ENCODE data around the gene HOXA9. TPM values are rescaled to one million over a fixed set of nuclear protein-coding genes. Genes with fewer than 3 reads are reported as not detected.

Gene HOXA9
- total RNA-seq, 1 experiment from 2014 or later = not detected

DNA sequence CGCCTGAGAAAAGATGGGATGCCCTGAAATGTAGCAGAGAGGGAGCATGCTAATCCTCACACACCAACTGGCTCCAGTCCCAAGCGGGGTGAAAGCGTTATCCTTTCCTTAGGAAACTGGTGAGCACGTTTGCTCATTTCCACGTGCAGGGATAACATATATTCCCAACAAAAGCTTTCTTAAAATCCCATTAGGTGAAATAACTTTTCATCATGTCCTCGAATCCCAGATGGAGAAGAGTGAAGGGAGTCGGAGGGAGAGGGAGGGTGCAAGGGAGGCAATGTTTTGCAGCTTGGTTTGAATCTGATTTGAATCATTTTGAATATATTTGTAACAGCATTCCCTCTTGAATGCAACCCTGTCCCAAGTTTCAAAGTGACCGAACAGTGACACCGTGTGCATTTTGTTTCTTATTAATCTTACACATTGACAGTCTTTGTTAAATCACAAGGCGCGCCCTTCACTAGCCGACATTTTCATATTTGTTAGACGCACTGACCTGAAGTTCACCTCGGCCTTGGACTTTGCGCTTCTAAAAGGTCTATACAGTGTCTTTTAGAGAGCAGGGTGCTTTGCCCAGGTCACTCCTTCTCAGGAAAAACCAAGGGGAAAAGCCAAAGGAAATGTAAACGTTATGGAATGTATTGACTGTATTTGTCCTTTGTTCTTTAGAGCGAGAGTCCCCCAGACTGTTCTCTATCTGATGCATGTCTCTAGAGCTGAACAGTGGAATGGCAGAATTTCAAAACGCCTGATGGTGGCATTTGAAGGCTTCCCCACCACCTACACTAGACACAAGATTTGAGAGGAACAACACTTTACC lies 31.7 kb downstream of the HOXA9 start:
- H3K4me3 ChIP-seq (ENCODE audit: insufficient read depth, low read depth, low read length) = no peak overlapping the region
- no peaks in the 10 kb centered on the region for H3K36me3 ChIP-seq (replicated peaks; ENCODE audit: control insufficient read depth, insufficient read depth, low read length)
- H3K27me3 ChIP-seq (ENCODE audit: control insufficient read depth, insufficient read depth, low read length) = peaks cover 98% of the 10 kb centered on the region
- DNase-seq = peak; percentile 30

DNA sequence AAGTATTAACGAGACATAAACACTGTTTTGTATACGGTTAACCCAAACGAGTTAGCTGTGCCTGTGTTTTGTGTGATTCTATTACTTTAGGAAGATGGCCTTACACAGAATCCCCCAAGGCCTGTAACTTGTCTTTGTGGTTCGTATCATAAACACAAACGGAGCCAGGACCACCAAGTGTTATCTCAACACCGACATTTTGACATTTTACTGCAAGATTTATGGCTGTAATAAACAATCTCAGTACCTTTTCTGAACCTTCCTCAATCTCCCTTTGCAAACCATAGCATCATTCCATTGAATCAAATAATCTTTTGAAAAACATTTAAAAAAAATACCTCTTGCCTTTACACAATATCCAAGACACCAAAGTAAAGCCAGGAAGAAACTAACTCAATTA lies 32.4 kb downstream of the HOXA9 start:
- DNase-seq = no peak
- Histone ChIP-seq H3K36me3 (replicated peaks; ENCODE audit: control insufficient read depth, insufficient read depth, low read length) (no peaks in the 10 kb centered on the region), H3K27me3 (ENCODE audit: control insufficient read depth, insufficient read depth, low read length) (peaks cover 98% of the 10 kb centered on the region), H3K4me3 (ENCODE audit: insufficient read depth, low read depth, low read length) (no peak overlapping the region)

DNA sequence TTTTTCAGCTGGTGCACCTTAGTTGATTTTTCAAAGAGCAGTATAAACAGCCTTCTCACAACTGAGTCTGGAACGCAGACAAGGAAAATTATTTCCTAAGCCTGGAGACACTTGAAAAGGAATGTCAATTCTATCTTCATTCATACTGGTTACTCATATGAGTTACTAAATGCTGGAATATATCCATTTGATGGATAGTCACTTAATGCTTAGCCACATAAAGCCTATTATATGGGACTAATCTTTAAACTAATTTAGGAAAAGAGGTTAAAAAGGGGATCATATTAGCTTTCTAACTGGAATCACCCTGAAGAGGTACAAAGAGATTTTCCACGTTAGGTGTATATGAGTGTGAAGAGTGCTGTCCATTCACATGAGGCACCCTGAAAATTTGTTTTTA lies 33.1 kb downstream of the HOXA9 start:
- Histone ChIP-seq H3K27me3 (ENCODE audit: control insufficient read depth, insufficient read depth, low read length) (peaks cover 98% of the 10 kb centered on the region), H3K4me3 (ENCODE audit: insufficient read depth, low read depth, low read length) (no peak overlapping the region), H3K36me3 (replicated peaks; ENCODE audit: control insufficient read depth, insufficient read depth, low read length) (no peaks in the 10 kb centered on the region)
- DNase-seq = no peak

DNA sequence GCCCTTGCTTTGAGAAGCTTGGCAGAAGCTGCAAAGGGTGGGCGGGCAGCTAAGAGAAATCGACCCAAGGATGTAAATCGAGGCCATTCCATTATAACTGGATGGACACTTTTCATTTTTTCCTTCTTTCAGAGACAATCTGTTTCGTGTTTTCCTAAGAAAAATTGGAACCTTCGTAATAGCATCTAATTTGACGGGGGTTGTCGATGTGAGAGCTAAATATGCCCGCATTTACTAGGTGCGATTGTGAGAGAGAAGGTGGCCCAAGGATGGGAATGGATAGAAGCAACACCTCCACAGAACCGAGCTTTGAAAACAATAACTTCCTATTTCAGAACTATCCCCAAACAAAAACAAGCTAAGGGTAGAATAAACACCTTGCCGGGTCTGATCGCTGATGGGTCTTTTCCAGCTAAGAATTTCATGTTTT lies 33.9 kb downstream of the HOXA9 start:
- H3K27me3 ChIP-seq (ENCODE audit: control insufficient read depth, insufficient read depth, low read length) = peaks cover 98% of the 10 kb centered on the region
- H3K36me3 ChIP-seq (replicated peaks; ENCODE audit: control insufficient read depth, insufficient read depth, low read length) = no peaks in the 10 kb centered on the region
- peak overlapping the region; percentile 47 for H3K4me3 ChIP-seq (ENCODE audit: insufficient read depth, low read depth, low read length)
- DNase-seq = peak; percentile 24

- H3K4me3 ChIP-seq (ENCODE audit: insufficient read depth, low read depth, low read length) = peak within 1 kb of the TSS; percentile 47
- H3K27me3 ChIP-seq (ENCODE audit: control insufficient read depth, insufficient read depth, low read length) = peaks cover 98% of the 10 kb centered on the region
- DNase-seq = peak; percentile 95
- no peaks in the 10 kb centered on the region for H3K36me3 ChIP-seq (replicated peaks; ENCODE audit: control insufficient read depth, insufficient read depth, low read length)
These were observed 34.6 kb downstream of the HOXA9 start, which contains the start of gene HOXA4 for GRCh38 chr7:27130540-27131389. Gene HOXA4, minus strand, starts transcription at chr7:27130757. Its CDS starts 24 bp downstream, at chr7:27130733.

GRCh38 chr7:27129729-27130539 lies 35.4 kb downstream of the HOXA9 start:
- Histone ChIP-seq H3K27me3 (ENCODE audit: control insufficient read depth, insufficient read depth, low read length) (peaks cover 98% of the 10 kb centered on the region), H3K36me3 (replicated peaks; ENCODE audit: control insufficient read depth, insufficient read depth, low read length) (no peaks in the 10 kb centered on the region), H3K4me3 (ENCODE audit: insufficient read depth, low read depth, low read length) (no peak overlapping the region)
- peak; percentile 84 for DNase-seq

GRCh38 chr7:27128776-27129728 lies 36.3 kb downstream of the HOXA9 start:
- Histone ChIP-seq H3K27me3 (ENCODE audit: control insufficient read depth, insufficient read depth, low read length) (peaks cover 98% of the 10 kb centered on the region), H3K4me3 (ENCODE audit: insufficient read depth, low read depth, low read length) (no peak overlapping the region), H3K36me3 (replicated peaks; ENCODE audit: control insufficient read depth, insufficient read depth, low read length) (no peaks in the 10 kb centered on the region)
- peak; percentile 22 for DNase-seq

DNA sequence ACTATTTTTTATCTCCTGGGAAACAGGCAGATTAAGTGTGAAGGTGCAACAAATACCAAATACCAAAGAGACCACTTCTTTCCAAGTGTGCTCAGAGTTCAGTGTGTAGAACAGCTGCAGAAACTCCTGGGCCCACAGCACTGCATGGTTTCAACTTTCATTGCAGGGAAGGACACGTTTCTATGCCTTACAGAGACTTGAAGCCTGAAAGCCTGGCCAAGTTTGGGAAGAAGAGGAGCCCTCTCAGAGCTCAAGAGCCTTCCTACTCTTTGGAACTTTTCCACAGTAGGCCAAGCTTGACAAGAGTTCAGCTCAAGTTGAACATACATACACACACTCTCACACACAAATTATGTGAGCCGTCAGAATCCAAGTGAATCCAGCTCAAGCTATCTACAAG lies 37.3 kb downstream of the HOXA9 start:
- peaks cover 98% of the 10 kb centered on the region for H3K27me3 ChIP-seq (ENCODE audit: control insufficient read depth, insufficient read depth, low read length)
- DNase-seq = no peak
- no peak overlapping the region for H3K4me3 ChIP-seq (ENCODE audit: insufficient read depth, low read depth, low read length)
- no peaks in the 10 kb centered on the region for H3K36me3 ChIP-seq (replicated peaks; ENCODE audit: control insufficient read depth, insufficient read depth, low read length)

DNA sequence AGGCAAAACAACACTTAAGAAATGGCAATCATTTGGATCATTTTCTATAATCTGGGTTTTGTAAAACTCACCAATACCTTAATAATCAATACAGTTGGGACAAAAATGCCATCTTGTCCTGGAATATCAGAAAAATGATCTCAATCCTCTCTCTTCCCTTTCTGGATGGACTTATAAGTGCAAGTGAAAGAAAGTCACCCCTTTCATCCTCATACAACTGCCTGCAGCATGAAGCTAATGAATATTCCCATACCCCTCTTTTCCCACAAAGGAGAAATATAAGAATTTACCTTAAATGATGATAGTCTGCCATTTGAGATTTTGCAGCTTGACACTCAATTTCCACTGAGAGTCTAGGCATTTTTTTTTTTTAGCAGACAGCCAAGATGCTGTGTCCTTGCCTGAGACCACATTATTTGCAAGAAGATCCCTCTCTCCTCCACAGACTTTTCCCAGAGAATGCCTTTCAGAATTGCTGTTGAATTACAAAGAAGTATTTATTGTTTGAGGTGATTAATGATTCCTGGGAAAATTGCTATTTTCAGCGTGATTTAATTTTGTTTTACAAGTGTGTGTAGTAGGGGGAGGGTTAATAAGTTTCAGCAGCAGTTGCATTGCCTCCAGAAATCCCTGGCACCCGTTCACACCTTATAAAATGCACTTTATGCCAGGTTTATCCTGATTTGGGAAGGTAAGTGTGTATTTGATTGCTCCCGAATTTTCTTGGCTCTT lies 38.6 kb downstream of the HOXA9 start:
- H3K36me3 ChIP-seq (replicated peaks; ENCODE audit: control insufficient read depth, insufficient read depth, low read length) = no peaks in the 10 kb centered on the region
- H3K4me3 ChIP-seq (ENCODE audit: insufficient read depth, low read depth, low read length) = no peak overlapping the region
- DNase-seq = no peak
- H3K27me3 ChIP-seq (ENCODE audit: control insufficient read depth, insufficient read depth, low read length) = peaks cover 98% of the 10 kb centered on the region

DNA sequence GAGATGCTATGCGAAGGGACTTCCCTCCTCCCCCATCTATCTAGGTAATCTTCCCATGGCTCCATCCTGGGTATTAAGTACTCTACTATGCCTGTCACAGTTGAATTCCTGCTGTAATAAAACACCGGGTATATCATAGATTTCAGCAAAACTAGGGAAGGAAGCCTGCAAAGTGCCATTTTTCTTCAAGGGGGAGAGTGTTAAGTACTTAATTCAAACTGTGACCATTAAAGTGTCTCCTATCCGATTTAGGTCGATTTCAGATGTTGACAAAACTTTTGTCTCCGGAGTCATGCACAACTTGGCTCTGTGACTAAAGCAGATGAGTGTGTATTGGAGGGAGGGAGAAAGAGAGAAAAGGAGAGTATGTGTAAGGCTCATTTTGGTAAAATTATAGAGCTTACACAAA lies 39.3 kb downstream of the HOXA9 start:
- Histone ChIP-seq H3K36me3 (replicated peaks; ENCODE audit: control insufficient read depth, insufficient read depth, low read length) (no peaks in the 10 kb centered on the region), H3K27me3 (ENCODE audit: control insufficient read depth, insufficient read depth, low read length) (peaks cover 98% of the 10 kb centered on the region), H3K4me3 (ENCODE audit: insufficient read depth, low read depth, low read length) (no peak overlapping the region)
- DNase-seq = no peak

DNA sequence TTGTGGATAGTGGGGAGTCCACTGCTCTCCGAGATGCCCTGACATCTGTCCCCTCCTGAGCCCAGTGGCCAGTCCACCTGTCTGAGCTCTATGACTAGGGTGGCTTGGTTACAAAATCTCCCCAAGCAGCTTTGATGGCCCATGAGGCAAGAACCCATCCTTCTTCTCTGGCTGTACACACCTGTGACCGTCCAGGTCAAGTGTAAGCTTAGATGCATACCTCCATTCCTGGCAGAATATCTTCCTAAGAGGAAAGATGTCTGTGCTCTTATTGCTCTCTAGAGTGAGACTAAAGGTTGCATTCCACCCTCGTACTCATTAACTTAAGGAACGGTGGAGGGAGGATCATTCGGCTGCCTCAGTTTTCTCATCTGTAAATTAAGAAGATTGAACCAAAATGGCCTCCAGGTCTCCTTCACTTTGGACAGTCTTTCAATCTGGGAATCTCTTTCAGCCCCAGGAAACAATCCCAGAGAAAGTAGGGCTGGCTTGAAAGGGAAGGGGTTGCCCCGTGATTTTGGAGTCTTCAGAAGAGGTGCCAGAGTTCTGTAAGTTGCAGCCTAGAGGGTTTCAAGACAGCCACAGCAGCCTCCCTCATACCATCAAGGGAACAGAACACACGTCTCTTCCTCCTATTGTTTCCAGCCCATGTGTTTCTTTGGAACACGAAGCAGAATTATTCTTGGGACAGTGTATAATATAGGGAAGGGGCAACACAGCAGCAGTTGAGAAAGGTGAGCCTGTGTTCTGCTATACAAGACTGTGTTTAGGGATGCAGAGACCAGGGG lies 40.2 kb downstream of the HOXA9 start:
- Histone ChIP-seq H3K27me3 (ENCODE audit: control insufficient read depth, insufficient read depth, low read length) (peaks cover 100% of the 10 kb centered on the region), H3K4me3 (ENCODE audit: insufficient read depth, low read depth, low read length) (no peak overlapping the region)
- peak; percentile 38 for DNase-seq

DNA sequence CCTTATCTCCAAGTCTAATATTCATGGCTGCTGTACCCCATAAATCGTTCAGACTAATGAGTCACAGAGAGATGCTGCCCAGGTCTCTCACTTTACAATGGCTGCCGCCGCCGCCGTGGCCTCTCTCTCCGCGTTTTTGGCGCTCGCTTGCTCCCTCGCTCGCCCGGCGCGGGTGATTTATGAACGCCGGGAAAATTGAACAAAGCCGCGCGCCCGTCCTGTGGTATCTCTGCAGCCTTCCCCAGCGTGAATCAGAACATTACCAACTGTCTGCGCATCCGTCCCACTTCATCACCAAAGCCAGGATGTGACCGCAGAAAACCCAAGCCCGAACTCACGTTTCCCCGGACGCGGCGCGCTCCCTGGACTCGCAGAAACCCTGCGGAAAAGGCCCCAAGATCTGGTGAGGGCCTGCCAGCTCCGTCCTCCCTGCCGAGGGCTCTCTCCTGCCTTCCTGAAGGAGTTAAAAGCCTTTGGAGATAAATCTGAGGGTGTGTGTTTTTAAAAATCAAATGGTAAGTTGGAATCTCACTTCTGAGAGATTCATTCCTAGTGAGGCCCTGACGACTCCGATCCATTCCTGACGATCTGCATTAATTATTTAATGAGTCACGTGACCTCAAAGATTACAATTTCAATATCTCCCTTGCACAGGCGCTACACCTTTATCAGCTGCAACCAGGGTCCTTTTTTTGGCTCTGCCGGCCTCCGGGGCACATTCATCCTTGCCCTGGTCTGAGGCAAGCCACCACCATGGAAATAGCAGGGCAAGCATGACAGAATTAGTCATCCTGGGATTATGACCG lies 41.0 kb downstream of the HOXA9 start:
- Histone ChIP-seq H3K27me3 (ENCODE audit: control insufficient read depth, insufficient read depth, low read length) (peaks cover 100% of the 10 kb centered on the region), H3K4me3 (ENCODE audit: insufficient read depth, low read depth, low read length) (no peak overlapping the region), H3K36me3 (replicated peaks; ENCODE audit: control insufficient read depth, insufficient read depth, low read length) (no peaks in the 10 kb centered on the region)
- DNase-seq = peak; percentile 54

More for the DNA sequence above, 40.2 kb downstream of the HOXA9 start:
- H3K36me3 ChIP-seq (replicated peaks; ENCODE audit: control insufficient read depth, insufficient read depth, low read length) = no peaks in the 10 kb centered on the region

Measured in H7 (cell line).